ENCODE data around the gene SSBP3. TPM values are rescaled to one million over a fixed set of nuclear protein-coding genes. Genes with fewer than 3 reads are reported as not detected.
A peak's percentile ranks its signal among the peaks of the same experiment; 100 is the strongest.

Gene SSBP3
- total and polyA plus RNA-seq, 4 donors, result 7.7 to 24.7 (median 17.3) TPM

- TF ChIP-seq YY1 (IDR thresholded peaks at IDR 0.05) (no peak), RAD21 (IDR thresholded peaks at IDR 0.05) (no peak), JUND (IDR thresholded peaks at IDR 0.05) (no peak), CTCF (IDR thresholded peaks at IDR 0.05; ENCODE audit: low read depth, low read length, missing input control) (no peak), FOXA2 (IDR thresholded peaks at IDR 0.05) (no peak), EGR1 (IDR thresholded peaks at IDR 0.05; ENCODE audit: low read depth in 2 of 2) (no peak), HNF4A (conservative IDR thresholded peaks at IDR 0.05) (no peak), HNF4G (IDR thresholded peaks at IDR 0.05) (no peak), TAF1 (conservative IDR thresholded peaks at IDR 0.05) (no peak), GABPA (IDR thresholded peaks at IDR 0.05 in 1 of 2, conservative IDR thresholded peaks at IDR 0.05 in 1 of 2) (no peak), RXRA (IDR thresholded peaks at IDR 0.05) (no peak), SP1 (IDR thresholded peaks at IDR 0.05) (no peak), FOXA1 (IDR thresholded peaks at IDR 0.05) (no peak), NR2F2 (IDR thresholded peaks at IDR 0.05) (no peak)
- TF ChIP-seq, protein P1, sequence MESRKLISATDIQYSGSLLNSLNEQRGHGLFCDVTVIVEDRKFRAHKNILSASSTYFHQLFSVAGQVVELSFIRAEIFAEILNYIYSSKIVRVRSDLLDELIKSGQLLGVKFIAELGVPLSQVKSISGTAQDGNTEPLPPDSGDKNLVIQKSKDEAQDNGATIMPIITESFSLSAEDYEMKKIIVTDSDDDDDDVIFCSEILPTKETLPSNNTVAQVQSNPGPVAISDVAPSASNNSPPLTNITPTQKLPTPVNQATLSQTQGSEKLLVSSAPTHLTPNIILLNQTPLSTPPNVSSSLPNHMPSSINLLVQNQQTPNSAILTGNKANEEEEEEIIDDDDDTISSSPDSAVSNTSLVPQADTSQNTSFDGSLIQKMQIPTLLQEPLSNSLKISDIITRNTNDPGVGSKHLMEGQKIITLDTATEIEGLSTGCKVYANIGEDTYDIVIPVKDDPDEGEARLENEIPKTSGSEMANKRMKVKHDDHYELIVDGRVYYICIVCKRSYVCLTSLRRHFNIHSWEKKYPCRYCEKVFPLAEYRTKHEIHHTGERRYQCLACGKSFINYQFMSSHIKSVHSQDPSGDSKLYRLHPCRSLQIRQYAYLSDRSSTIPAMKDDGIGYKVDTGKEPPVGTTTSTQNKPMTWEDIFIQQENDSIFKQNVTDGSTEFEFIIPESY (IDR thresholded peaks at IDR 0.05), result no peak
- TF ChIP-seq, protein P2, sequence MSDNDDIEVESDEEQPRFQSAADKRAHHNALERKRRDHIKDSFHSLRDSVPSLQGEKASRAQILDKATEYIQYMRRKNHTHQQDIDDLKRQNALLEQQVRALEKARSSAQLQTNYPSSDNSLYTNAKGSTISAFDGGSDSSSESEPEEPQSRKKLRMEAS (IDR thresholded peaks at IDR 0.05), result no peak
- TF ChIP-seq, protein P3, sequence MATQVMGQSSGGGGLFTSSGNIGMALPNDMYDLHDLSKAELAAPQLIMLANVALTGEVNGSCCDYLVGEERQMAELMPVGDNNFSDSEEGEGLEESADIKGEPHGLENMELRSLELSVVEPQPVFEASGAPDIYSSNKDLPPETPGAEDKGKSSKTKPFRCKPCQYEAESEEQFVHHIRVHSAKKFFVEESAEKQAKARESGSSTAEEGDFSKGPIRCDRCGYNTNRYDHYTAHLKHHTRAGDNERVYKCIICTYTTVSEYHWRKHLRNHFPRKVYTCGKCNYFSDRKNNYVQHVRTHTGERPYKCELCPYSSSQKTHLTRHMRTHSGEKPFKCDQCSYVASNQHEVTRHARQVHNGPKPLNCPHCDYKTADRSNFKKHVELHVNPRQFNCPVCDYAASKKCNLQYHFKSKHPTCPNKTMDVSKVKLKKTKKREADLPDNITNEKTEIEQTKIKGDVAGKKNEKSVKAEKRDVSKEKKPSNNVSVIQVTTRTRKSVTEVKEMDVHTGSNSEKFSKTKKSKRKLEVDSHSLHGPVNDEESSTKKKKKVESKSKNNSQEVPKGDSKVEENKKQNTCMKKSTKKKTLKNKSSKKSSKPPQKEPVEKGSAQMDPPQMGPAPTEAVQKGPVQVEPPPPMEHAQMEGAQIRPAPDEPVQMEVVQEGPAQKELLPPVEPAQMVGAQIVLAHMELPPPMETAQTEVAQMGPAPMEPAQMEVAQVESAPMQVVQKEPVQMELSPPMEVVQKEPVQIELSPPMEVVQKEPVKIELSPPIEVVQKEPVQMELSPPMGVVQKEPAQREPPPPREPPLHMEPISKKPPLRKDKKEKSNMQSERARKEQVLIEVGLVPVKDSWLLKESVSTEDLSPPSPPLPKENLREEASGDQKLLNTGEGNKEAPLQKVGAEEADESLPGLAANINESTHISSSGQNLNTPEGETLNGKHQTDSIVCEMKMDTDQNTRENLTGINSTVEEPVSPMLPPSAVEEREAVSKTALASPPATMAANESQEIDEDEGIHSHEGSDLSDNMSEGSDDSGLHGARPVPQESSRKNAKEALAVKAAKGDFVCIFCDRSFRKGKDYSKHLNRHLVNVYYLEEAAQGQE (IDR thresholded peaks at IDR 0.05), result no peak
- TF ChIP-seq, protein P4, sequence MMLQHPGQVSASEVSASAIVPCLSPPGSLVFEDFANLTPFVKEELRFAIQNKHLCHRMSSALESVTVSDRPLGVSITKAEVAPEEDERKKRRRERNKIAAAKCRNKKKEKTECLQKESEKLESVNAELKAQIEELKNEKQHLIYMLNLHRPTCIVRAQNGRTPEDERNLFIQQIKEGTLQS (IDR thresholded peaks at IDR 0.05), result no peak
- H3K27me3 ChIP-seq (ENCODE audit: control insufficient read depth in 4 of 4, insufficient read depth in 4 of 4, low read length in 3 of 4), result no peaks in the 10 kb centered on the region
- H3K9ac ChIP-seq (ENCODE audit: low read depth in 1 of 2, low read length in 2 of 2), result peak overlapping the region; percentile 73 to 82
These were observed 133.5 kb downstream of the SSBP3 start for GRCh38 chr1:54272772-54273091.

More at GRCh38 chr1:54272772-54273091, 133.5 kb downstream of the SSBP3 start:
- Histone ChIP-seq H3K4me1 (ENCODE audit: control insufficient read depth in 4 of 4, insufficient read depth in 4 of 4, low read length in 3 of 4) (peaks cover 14 to 66% (median 48%) of the 10 kb centered on the region in 4 donors), H3K9me3 (ENCODE audit: control insufficient read depth in 4 of 4, low read length in 3 of 4) (no peaks in the 10 kb centered on the region), H3K27ac (ENCODE audit: low read depth in 1 of 2, low read length in 2 of 2) (peak overlapping the region; percentile 94 to 97), H3K4me3 (ENCODE audit: low read depth in 1 of 3, low read length in 3 of 3) (no peak overlapping the region), H3K36me3 (ENCODE audit: control insufficient read depth in 4 of 4, insufficient read depth in 3 of 4, low read depth in 1 of 4, low read length in 3 of 4) (no peaks in the 10 kb centered on the region)
- 61% methylated on average over 4 of the region's 4 CpGs for WGBS
- no peak for DNase-seq (ENCODE audit: low spot score)

All from liver (tissue), 9 donors.